SK-N-MC (cell line): ENCODE data around the gene CLTB.

Source experiments
- DNase-seq: peaks from one replicate; pipeline ENCODE4 v3.0.0-alpha.2; 2011; ENCODE audit warnings: low read depth, low spot score
- H3K27ac ChIP-seq: fragments of 200-600 bp; sonication (generic); 2 replicates; pipeline ENCODE4 v1.5.1; 2016; ENCODE audit warnings: mixed run types
- H3K36me3 ChIP-seq: fragments of 200-600 bp; sonication (generic); 2 replicates; pipeline ENCODE4 v1.6.1; 2017; ENCODE audit warnings: antibody characterized with exemption, low read length, mixed read lengths; ENCODE audit not compliant: insufficient read depth
- H3K4me3 ChIP-seq: fragments of 200-600 bp; sonication (generic); 2 replicates; pipeline ENCODE4 v1.5.1; 2016
- H3K9ac ChIP-seq: fragments of 200-600 bp; sonication (generic); 2 replicates; pipeline ENCODE4 v1.8.0; 2017; ENCODE audit warnings: mixed run types, mixed read lengths; ENCODE audit not compliant: insufficient read length
- H3K9me3 ChIP-seq: fragments of 200-600 bp; sonication (generic); 2 replicates; pipeline ENCODE4 v1.6.1; 2017; ENCODE audit warnings: low read depth, mild to moderate bottlenecking, antibody characterized with exemption, low read length, moderate library complexity, mixed read lengths
- EZH2 ChIP-seq: fragments of 200-600 bp; sonication (generic); IDR thresholded peaks from one replicate; pipeline ENCODE4 v1.6.1; 2017; ENCODE audit warnings: antibody characterized with exemption
- FOXP2 ChIP-seq: optimal IDR thresholded peaks from 2 replicates; pipeline ENCODE3; 2011; ENCODE audit warnings: mild to moderate bottlenecking, moderate library complexity; ENCODE audit not compliant: insufficient read depth; ENCODE audit errors: extremely low read length, control extremely low read depth
- POLR2AphosphoS5 ChIP-seq: IDR thresholded peaks from 2 replicates; pipeline ENCODE4 v1.6.1; 2012; ENCODE audit warnings: mild to moderate bottlenecking, low read depth, low read length, borderline replicate concordance

CLTB gene

GRCh38 chr5:176415952-176416924 is at the start of gene CLTB:
Gene CLTB (minus strand): TSS chr5:176416539. CDS start chr5:176416363, 176 bp downstream.
- peak within 1 kb of the TSS; percentile 81 for H3K9ac ChIP-seq
- H3K9me3 ChIP-seq: no peaks in the 10 kb centered on the region
- TF ChIP-seq FOXP2: peak; percentile 17
- no peak for TF ChIP-seq EZH2
- TF ChIP-seq POLR2AphosphoS5: no peak
- no peaks in the 10 kb centered on the region for H3K36me3 ChIP-seq
- H3K27ac ChIP-seq: no peak within 1 kb of the TSS
- peak within 1 kb of the TSS; percentile 87 for H3K4me3 ChIP-seq
- no peak for DNase-seq

- H3K9me3 ChIP-seq: no peaks in the 10 kb centered on the region
- TF ChIP-seq EZH2 (no peak), FOXP2 (no peak), POLR2AphosphoS5 (no peak)
- no peak overlapping the region for H3K9ac ChIP-seq
- H3K27ac ChIP-seq: no peak overlapping the region
- no peak for DNase-seq
- peaks cover 15% of the 10 kb centered on the region for H3K36me3 ChIP-seq
- H3K4me3 ChIP-seq: no peak overlapping the region
Measured at GRCh38 chr5:176463113-176463764, 46.9 kb upstream of the CLTB start.

- no peak overlapping the region for H3K9ac ChIP-seq
- DNase-seq: no peak
- no peak overlapping the region for H3K4me3 ChIP-seq
- no peak overlapping the region for H3K27ac ChIP-seq
- no peaks in the 10 kb centered on the region for H3K9me3 ChIP-seq
- TF ChIP-seq EZH2 (no peak), FOXP2 (no peak), POLR2AphosphoS5 (no peak)
- peaks cover 10% of the 10 kb centered on the region; the same call in 1 of the 2 replicates for H3K36me3 ChIP-seq
Measured at GRCh38 chr5:176461349-176461748, 45.0 kb upstream of the CLTB start.

- H3K36me3 ChIP-seq: peaks cover 4% of the 10 kb centered on the region
- no peak overlapping the region for H3K4me3 ChIP-seq
- TF ChIP-seq EZH2: no peak
- TF ChIP-seq POLR2AphosphoS5: no peak
- TF ChIP-seq FOXP2: no peak
- no peak overlapping the region for H3K27ac ChIP-seq
- H3K9ac ChIP-seq: no peak overlapping the region
- H3K9me3 ChIP-seq: no peaks in the 10 kb centered on the region
- DNase-seq: no peak
Measured at GRCh38 chr5:176458904-176459561, 42.7 kb upstream of the CLTB start.

- TF ChIP-seq POLR2AphosphoS5 (no peak), EZH2 (no peak), FOXP2 (no peak)
- Histone ChIP-seq H3K27ac (no peak overlapping the region), H3K9me3 (no peaks in the 10 kb centered on the region), H3K4me3 (no peak overlapping the region), H3K36me3 (peaks cover 23% of the 10 kb centered on the region), H3K9ac (no peak overlapping the region)
- no peak for DNase-seq
Measured at GRCh38 chr5:176454724-176455394, 38.5 kb upstream of the CLTB start.

- H3K4me3 ChIP-seq: peak overlapping the region; percentile 94
- peaks cover 23% of the 10 kb centered on the region for H3K36me3 ChIP-seq
- TF ChIP-seq FOXP2 (no peak), POLR2AphosphoS5 (no peak), EZH2 (no peak)
- DNase-seq: no peak
- no peak overlapping the region for H3K27ac ChIP-seq
- no peaks in the 10 kb centered on the region for H3K9me3 ChIP-seq
- H3K9ac ChIP-seq: peak overlapping the region; percentile 0
Measured at GRCh38 chr5:176450077-176450476, 33.7 kb upstream of the CLTB start.

GRCh38 chr5:176447978-176448608 is 31.8 kb upstream of the CLTB start, which contains the start of gene FAF2:
Gene FAF2 (plus strand): TSS chr5:176448385. CDS start chr5:176448408, 23 bp downstream.
- H3K36me3 ChIP-seq: peaks cover 10% of the 10 kb centered on the region
- DNase-seq: peak; percentile 99
- H3K9ac ChIP-seq: peak within 1 kb of the TSS; percentile 98
- peak within 1 kb of the TSS; percentile 94 for H3K4me3 ChIP-seq
- TF ChIP-seq EZH2 (no peak), POLR2AphosphoS5 (peak; percentile 79), FOXP2 (peak; percentile 58)
- H3K27ac ChIP-seq: peak within 1 kb of the TSS; percentile 94
- H3K9me3 ChIP-seq: no peaks in the 10 kb centered on the region
